Chondrocyte (in vitro differentiated cells): ENCODE results near the gene MMP14. TPM values are rescaled to one million over a fixed set of nuclear protein-coding genes. Genes with fewer than 3 reads are reported as not detected.

Experiments
- DNase-seq: peaks from one replicate; pipeline ENCODE4 v3.0.0; 2021; ENCODE audit warnings: mixed read lengths, low spot score
- H3K27ac Mint-ChIP-seq: one replicate; pipeline ENCODE4 v1.8.0; 2021; ENCODE audit warnings: mild to moderate bottlenecking, moderate library complexity, mixed read lengths; ENCODE audit not compliant: unreplicated experiment
- H3K27me3 Mint-ChIP-seq: 2 replicates; pipeline ENCODE4 v1.8.0; 2021; ENCODE audit warnings: low read depth, mixed read lengths
- H3K36me3 Mint-ChIP-seq: 2 replicates; pipeline ENCODE4 v1.8.0; 2021; ENCODE audit warnings: low read depth, mixed read lengths
- H3K4me1 Mint-ChIP-seq: 2 replicates; pipeline ENCODE4 v1.8.0; 2021; ENCODE audit warnings: low read depth, mild to moderate bottlenecking, mixed read lengths
- H3K4me3 Mint-ChIP-seq: one replicate; pipeline ENCODE4 v1.8.0; 2021; ENCODE audit warnings: mild to moderate bottlenecking, moderate library complexity, mixed read lengths; ENCODE audit not compliant: unreplicated experiment
- H3K9me3 Mint-ChIP-seq: 2 replicates; pipeline ENCODE4 v1.8.0; 2021; ENCODE audit warnings: low read depth, mixed read lengths
- CTCF ChIP-seq: fragments of 200-600 bp; sonication (generic); IDR thresholded peaks from 2 replicates; pipeline ENCODE4 v1.5.0; 2021; ENCODE audit warnings: antibody characterized with exemption, mild to moderate bottlenecking, moderate library complexity
- total RNA-seq: library from RNA; stranded (reverse); gene quantifications from 3 replicates; pipeline ENCODE4 v1.2.1, GENCODE V29; 2021

MMP14 gene
- total RNA-seq, 1 donor from 2014 or later: 987 TPM

GRCh38 chr14:22839159-22839779, 2.9 kb downstream of the MMP14 start:
- Mint-ChIP-seq H3K4me1 (peaks cover 70% of the 10 kb centered on the region), H3K27me3 (no peaks in the 10 kb centered on the region), H3K4me3 (peak overlapping the region; percentile 100), H3K27ac (peak overlapping the region; percentile 92), H3K36me3 (peaks cover 36% of the 10 kb centered on the region), H3K9me3 (no peaks in the 10 kb centered on the region)
- TF ChIP-seq CTCF: no peak
- DNase-seq: no peak

DNA sequence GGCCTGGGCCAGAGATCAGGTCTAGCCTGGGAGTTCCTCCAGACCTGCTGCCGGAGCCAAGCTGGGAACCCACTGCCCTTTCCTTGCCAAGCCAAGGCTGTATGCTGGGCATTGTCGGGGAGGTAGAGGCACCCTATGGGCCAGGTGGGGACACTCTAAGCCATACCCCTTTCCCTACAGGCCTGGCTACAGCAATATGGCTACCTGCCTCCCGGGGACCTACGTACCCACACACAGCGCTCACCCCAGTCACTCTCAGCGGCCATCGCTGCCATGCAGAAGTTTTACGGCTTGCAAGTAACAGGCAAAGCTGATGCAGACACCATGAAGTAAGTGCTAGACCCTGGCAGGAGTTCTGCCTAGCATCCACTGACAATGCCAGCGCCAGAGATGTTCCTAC, 4.9 kb downstream of the MMP14 start:
- no peak for TF ChIP-seq CTCF
- no peaks in the 10 kb centered on the region for H3K9me3 Mint-ChIP-seq
- H3K27ac Mint-ChIP-seq: peak overlapping the region; percentile 71
- no peak overlapping the region for H3K4me3 Mint-ChIP-seq
- H3K4me1 Mint-ChIP-seq: peaks cover 79% of the 10 kb centered on the region
- no peaks in the 10 kb centered on the region for H3K27me3 Mint-ChIP-seq
- H3K36me3 Mint-ChIP-seq: peaks cover 54% of the 10 kb centered on the region
- peak; percentile 66 for DNase-seq

DNA sequence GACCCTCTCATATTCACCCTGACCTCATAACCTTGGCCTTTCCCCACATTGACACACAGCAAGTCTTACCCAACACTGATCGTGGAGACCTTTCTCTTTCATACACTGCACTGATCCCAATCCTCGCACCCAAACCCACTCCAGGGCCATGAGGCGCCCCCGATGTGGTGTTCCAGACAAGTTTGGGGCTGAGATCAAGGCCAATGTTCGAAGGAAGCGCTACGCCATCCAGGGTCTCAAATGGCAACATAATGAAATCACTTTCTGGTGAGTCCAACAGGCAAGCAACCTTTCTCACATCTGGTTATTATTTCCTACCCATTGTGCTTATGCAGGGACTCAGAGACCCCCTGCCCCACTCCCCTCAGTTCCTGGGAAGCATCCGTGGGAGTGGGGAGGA, 5.4 kb downstream of the MMP14 start:
- Mint-ChIP-seq H3K4me3 (no peak overlapping the region), H3K27ac (peak overlapping the region; percentile 64), H3K4me1 (peaks cover 84% of the 10 kb centered on the region), H3K9me3 (no peaks in the 10 kb centered on the region), H3K27me3 (no peaks in the 10 kb centered on the region), H3K36me3 (peaks cover 59% of the 10 kb centered on the region)
- TF ChIP-seq CTCF: no peak
- DNase-seq: peak; percentile 43

GRCh38 chr14:22842211-22843122, 6.1 kb downstream of the MMP14 start:
- Mint-ChIP-seq H3K9me3 (no peaks in the 10 kb centered on the region), H3K4me3 (no peak overlapping the region), H3K4me1 (peaks cover 88% of the 10 kb centered on the region), H3K27me3 (no peaks in the 10 kb centered on the region), H3K27ac (peak overlapping the region; percentile 49), H3K36me3 (peaks cover 55% of the 10 kb centered on the region)
- peak; percentile 72 for DNase-seq
- TF ChIP-seq CTCF: no peak

DNA sequence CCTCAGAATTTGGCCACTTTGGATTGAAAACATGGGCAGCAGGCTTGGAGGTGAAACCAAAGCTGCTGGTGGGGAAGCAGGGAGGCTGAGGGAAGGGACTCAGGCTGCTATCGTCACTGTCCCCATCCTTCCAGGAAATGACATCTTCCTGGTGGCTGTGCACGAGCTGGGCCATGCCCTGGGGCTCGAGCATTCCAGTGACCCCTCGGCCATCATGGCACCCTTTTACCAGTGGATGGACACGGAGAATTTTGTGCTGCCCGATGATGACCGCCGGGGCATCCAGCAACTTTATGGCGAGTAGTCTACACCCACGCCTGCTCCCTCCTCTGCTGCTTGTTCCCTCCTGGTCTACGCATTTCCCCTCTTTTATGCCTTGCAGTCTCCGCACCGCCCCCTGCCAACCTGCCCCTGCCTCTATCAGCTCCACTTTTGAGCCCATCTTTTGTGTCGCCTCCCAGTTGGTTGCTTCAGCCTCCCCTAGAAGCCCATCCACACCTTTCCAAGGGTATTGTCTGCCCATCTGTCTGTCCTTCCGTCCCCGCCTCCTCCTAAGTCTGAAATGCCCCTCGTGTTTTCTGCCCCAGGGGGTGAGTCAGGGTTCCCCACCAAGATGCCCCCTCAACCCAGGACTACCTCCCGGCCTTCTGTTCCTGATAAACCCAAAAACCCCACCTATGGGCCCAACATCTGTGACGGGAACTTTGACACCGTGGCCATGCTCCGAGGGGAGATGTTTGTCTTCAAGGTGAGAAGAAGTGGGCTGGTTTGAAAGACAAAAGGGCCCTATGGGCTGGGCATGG, 6.9 kb downstream of the MMP14 start:
- peaks cover 51% of the 10 kb centered on the region for H3K36me3 Mint-ChIP-seq
- H3K27ac Mint-ChIP-seq: peak overlapping the region; percentile 49
- peaks cover 93% of the 10 kb centered on the region for H3K4me1 Mint-ChIP-seq
- DNase-seq: peak; percentile 73
- TF ChIP-seq CTCF: no peak
- H3K4me3 Mint-ChIP-seq: no peak overlapping the region
- no peaks in the 10 kb centered on the region for H3K9me3 Mint-ChIP-seq
- no peaks in the 10 kb centered on the region for H3K27me3 Mint-ChIP-seq
